ENCODE results near the gene FAM219B.
A peak's percentile ranks its signal among the peaks of the same experiment; 100 is the strongest.
"Not testable (repeated sequence)": the region's sequence is repeated elsewhere in the genome, so short reads cannot be mapped to it uniquely, and the experiment has no call there.

Gene FAM219B

GRCh38 chr15:74902295-74903075 lies 4.2 kb downstream of the FAM219B start:
- DNase-seq = no peak

GRCh38 chr15:74901612-74902063 lies 5.0 kb downstream of the FAM219B start:
- peak; percentile 75 to 83 for DNase-seq

GRCh38 chr15:74897300-74897701 lies 9.3 kb downstream of the FAM219B start:
- DNase-seq = no peak

GRCh38 chr15:74896316-74896715 lies 10.3 kb downstream of the FAM219B start:
- no peak for DNase-seq

GRCh38 chr15:74895830-74896229 lies 10.8 kb downstream of the FAM219B start:
- DNase-seq = no peak

GRCh38 chr15:74894383-74894782 lies 12.3 kb downstream of the FAM219B start:
- DNase-seq = not testable (repeated sequence)

- peak; percentile 56 to 75 for DNase-seq
Observed at GRCh38 chr15:74893627-74894026, 13.0 kb downstream of the FAM219B start.

- DNase-seq = no peak
Observed at GRCh38 chr15:74892931-74893330, 13.7 kb downstream of the FAM219B start.

GRCh38 chr15:74892313-74892712 lies 14.3 kb downstream of the FAM219B start:
- DNase-seq = no peak

- DNase-seq = no peak
Observed at GRCh38 chr15:74891469-74891868, 15.2 kb downstream of the FAM219B start.

DNA sequence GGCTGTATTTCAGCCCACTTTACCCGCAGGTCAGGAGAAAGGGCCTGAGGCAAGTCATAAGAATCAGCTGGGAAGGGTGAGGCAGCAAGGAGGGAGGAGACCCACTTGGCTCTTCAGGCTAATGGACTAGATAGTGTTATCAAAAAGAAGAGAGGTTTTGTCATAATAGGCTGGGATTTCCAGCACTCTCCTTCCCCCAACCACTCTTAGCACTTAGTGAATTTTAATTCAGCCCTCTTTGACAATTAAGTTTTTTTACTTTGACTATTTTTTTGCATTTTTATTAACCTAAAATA lies 16.0 kb downstream of the FAM219B start:
- no peak for DNase-seq

DNA sequence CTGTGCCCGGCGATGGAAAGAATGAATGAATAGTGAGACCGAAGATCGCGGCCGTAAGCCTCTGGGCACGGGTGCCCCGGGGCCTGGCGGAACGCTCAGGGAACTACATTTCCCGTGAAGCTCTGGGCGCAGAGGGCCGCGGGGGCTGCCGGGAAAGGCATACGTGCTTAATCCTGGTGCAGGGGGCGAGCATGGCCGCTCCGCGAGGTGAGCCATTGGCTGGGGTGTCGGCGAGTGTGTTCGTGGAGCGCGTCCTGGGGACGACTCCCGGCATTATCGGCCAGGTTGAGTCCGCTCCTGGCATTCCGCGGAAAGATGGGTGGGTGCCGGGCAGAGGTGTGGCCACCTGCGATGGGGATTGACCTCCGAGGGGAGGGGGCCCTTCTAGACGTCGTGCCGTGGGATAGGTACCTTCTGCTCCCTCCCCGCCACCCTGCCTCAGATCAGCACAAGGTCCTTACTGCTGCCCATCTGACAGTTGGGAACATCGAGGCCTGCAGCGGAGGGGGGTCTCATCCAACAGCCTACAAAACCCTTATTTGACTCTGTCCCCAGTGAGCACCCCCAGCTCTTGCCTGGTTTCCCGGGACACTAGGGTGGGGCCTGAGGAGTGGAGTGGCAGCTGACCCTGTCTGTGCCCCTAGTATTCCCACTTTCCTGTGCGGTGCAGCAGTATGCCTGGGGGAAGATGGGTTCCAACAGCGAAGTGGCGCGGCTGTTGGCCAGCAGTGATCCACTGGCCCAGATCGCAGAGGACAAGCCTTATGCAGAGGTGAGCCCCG lies 16.6 kb downstream of the FAM219B start, which contains the start of gene MPI:
Gene MPI (plus strand): TSS at position 160 of the 782 bp plus-strand sequence. CDS start 32 bp downstream, at position 192.
- DNase-seq = peak; percentile 84 to 87

- DNase-seq = no peak
Observed at GRCh38 chr15:74889390-74889882, 17.2 kb downstream of the FAM219B start.

- no peak for DNase-seq
Observed at GRCh38 chr15:74888716-74889115, 17.9 kb downstream of the FAM219B start.

GRCh38 chr15:74887537-74888193 lies 19.0 kb downstream of the FAM219B start:
- DNase-seq = not testable (repeated sequence)

DNA sequence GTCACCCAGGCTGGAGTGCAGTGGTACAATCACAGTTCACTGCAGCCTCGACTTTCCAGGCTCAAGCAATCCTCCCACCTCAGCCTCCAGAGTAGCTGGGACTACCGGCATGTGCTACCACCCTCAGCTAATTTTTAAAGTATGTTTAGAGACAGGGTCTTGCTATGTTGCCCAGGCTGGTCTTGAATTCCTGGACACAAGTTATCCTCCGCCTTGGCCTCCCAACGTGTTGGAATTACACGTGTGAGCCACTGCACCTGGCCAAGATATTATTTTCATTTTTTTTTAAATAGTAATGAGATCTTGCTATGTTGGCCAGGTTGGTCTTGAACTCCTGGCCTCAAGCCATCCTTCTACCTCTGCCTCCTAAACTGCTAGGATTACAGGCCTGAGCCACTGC lies 21.2 kb downstream of the FAM219B start:
- no peak for DNase-seq

DNA sequence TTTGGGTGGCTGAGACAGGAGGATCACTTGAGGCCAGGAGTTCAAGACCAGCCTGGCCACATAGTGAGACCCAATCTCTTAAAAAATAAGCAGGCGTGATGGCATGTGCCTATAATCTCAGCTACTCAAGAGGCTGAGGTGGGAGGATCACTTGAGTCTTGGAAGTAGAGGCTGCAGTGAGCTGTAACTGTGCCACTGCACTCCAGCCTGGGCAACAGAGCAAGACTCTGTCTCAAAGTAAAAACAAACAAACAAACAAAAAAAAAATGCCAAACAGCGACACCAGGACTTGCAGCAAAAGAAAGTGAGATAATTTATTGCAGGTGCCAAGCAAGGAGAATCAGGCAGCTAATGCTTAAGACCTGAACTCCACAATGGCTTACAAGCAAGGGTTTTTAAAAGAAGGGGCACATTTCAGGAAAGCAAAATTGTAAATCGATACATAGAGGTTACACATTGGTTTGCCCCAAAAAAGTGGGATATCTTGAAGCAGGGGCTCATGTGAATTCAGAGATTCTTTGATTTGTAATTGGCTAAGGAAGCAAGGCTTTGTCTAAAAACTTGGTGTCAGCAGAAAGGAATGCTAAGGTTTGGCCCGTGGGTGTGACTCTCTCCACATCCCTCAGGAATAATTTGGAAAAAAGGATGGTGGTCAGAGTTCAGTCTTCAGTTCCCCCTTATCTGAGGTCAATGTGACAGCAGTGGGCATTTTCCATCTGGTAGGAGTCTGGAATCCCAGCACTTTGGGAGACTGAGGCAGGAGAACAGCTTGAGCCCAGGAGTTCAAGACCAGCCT lies 22.0 kb downstream of the FAM219B start:
- DNase-seq = no peak

DNA sequence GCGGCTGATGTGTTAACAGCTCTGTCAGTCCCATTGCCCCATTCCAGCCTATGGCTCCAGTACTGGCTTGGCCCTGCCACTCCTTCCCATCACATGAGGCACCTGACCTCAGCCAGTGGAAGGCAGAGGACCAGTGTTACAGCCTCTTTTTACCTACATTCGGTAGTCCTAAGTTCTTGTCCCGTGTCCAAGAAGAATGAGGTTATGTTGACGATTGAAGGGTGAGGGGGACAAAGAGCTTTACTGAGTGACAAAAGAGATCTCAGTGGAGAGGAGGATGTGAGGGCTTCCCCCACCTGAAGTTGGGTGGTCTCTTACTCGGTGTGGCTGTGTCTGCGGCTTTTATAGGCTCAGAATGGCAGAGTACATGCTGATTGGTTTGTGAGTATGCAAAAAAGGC lies 24.1 kb downstream of the FAM219B start:
- no peak for DNase-seq

GRCh38 chr15:74878273-74878672 lies 28.4 kb downstream of the FAM219B start:
- no peak for DNase-seq

GRCh38 chr15:74873756-74874424 lies 32.8 kb downstream of the FAM219B start:
- DNase-seq = peak in 1 of 2 donors; percentile 20

DNA sequence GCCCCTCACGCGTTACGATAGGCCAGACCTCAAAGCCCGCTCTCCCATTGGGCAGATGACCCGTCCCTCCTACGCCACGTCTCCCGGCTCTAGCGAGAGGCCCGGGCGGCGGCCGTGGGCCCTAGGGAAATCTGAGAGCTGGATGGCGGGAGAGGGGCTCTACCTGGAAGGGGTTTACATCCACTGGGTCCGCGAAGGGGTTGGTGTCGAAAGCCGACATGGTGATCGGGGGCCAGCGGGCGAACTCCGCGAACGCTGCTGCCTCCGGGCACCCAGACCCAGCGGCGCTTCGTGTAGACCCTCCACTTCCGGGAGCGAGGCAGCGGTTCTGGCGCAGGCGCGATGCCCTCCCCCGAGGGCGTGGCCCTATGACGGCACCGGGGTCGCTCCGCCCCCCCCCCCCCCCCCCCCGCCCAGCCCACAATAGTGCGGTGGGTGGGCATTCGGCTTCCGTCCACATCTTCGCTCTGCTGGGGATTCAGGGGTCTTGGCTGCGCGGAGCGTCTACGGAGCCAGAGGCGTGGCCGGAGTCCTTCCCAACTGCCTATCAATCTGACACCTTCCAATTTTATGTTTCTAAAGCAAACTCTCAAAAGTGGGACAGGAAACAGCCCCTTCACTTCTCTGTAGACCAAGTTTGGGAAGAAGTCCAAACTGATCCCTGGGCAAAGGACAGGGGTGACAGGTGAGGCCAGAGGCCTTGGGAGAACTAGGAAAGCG lies 33.5 kb downstream of the FAM219B start, which contains the start of gene SCAMP2:
Gene SCAMP2 (minus strand): TSS at position 330 of the 720 bp plus-strand sequence. CDS start 110 bp downstream, at position 220.
- DNase-seq = peak; percentile 92 to 93
